H9 (cell line): ENCODE measurements around the gene HBG2. TPM values are rescaled to one million over a fixed set of nuclear protein-coding genes. Genes with fewer than 3 reads are reported as not detected.

ENCODE experiments used
- DNase-seq: peaks from one replicate; pipeline ENCODE4 v3.0.0-alpha.2; 2017
- H2AFZ ChIP-seq: one replicate; pipeline ENCODE4 v1.6.1; 2013; ENCODE audit warnings: mild to moderate bottlenecking, low read length, control low read depth, moderate library complexity
- H2AK5ac ChIP-seq: 2 replicates; pipeline ENCODE4 v1.6.1; 2013; ENCODE audit warnings: low read length, control low read depth, mixed read lengths; ENCODE audit not compliant: insufficient read length
- H2BK120ac ChIP-seq: one replicate; pipeline ENCODE4 v1.6.1; 2013; ENCODE audit warnings: low read depth, mild to moderate bottlenecking, low read length, control low read depth, inconsistent platforms; ENCODE audit not compliant: poor library complexity, severe bottlenecking
- H2BK12ac ChIP-seq: 2 replicates; pipeline ENCODE4 v1.6.1; 2013; ENCODE audit warnings: low read length, control low read depth, mixed read lengths, low read depth; ENCODE audit not compliant: insufficient read length
- H2BK15ac ChIP-seq: 2 replicates; pipeline ENCODE4 v1.6.1; 2013; ENCODE audit warnings: low read depth, low read length, control low read depth
- H2BK20ac ChIP-seq: one replicate; pipeline ENCODE4 v1.6.1; 2013; ENCODE audit warnings: low read depth, mild to moderate bottlenecking, low read length, control low read depth, inconsistent platforms; ENCODE audit not compliant: poor library complexity, severe bottlenecking
- H2BK5ac ChIP-seq: 2 replicates; pipeline ENCODE4 v1.6.1; 2013; ENCODE audit warnings: low read length, control low read depth, mixed read lengths; ENCODE audit not compliant: insufficient read length
- H3K14ac ChIP-seq: 2 replicates; pipeline ENCODE4 v1.6.1; 2013; ENCODE audit warnings: low read length, control low read depth; ENCODE audit not compliant: insufficient read depth
- H3K18ac ChIP-seq: 2 replicates; pipeline ENCODE4 v1.6.1; 2013; ENCODE audit warnings: low read depth, mild to moderate bottlenecking, mixed read lengths, low read length, control low read depth; ENCODE audit not compliant: insufficient read length
- H3K23ac ChIP-seq: 2 replicates; pipeline ENCODE4 v1.6.1; 2013; ENCODE audit warnings: low read length, control low read depth, mixed read lengths, low read depth; ENCODE audit not compliant: insufficient read length
- H3K23me2 ChIP-seq: 2 replicates; pipeline ENCODE4 v1.6.1; 2013; ENCODE audit warnings: low read depth, mild to moderate bottlenecking, mixed read lengths, low read length, control low read depth; ENCODE audit not compliant: insufficient read length, poor library complexity, severe bottlenecking
- H3K27ac ChIP-seq: 2 replicates; pipeline ENCODE4 v1.5.1; 2013; ENCODE audit warnings: low read length, control low read depth, mixed read lengths, low read depth; ENCODE audit not compliant: insufficient read length
- H3K27me3 ChIP-seq: 2 replicates; pipeline ENCODE4 v1.6.1; 2013; ENCODE audit warnings: low read length, control low read depth, inconsistent platforms; ENCODE audit not compliant: insufficient read depth
- H3K4ac ChIP-seq: 2 replicates; pipeline ENCODE4 v1.6.1; 2013; ENCODE audit warnings: low read depth, mild to moderate bottlenecking, control low read depth, inconsistent platforms, low read length, moderate library complexity
- H3K4me1 ChIP-seq: 2 replicates; pipeline ENCODE4 v1.6.1; 2013; ENCODE audit warnings: low read length, control low read depth, inconsistent platforms; ENCODE audit not compliant: insufficient read depth
- H3K4me2 ChIP-seq: 2 replicates; pipeline ENCODE4 v1.6.1; 2013; ENCODE audit warnings: low read length, control low read depth, mixed read lengths; ENCODE audit not compliant: insufficient read length, insufficient read depth
- H3K56ac ChIP-seq: 2 replicates; pipeline ENCODE4 v1.6.1; 2013; ENCODE audit warnings: low read depth, mild to moderate bottlenecking, mixed read lengths, low read length, control low read depth; ENCODE audit not compliant: insufficient read length
- H3K79me1 ChIP-seq: 2 replicates; pipeline ENCODE4 v1.6.1; 2013; ENCODE audit warnings: low read depth, mild to moderate bottlenecking, moderate library complexity, low read length, control low read depth, inconsistent platforms; ENCODE audit not compliant: insufficient read depth, poor library complexity, severe bottlenecking
- H3K79me2 ChIP-seq: 2 replicates; pipeline ENCODE4 v1.6.1; 2013; ENCODE audit warnings: low read length, control low read depth, inconsistent platforms; ENCODE audit not compliant: insufficient read depth
- H3K9ac ChIP-seq: 2 replicates; pipeline ENCODE4 v1.6.1; 2013; ENCODE audit warnings: low read length, control low read depth, mixed read lengths; ENCODE audit not compliant: insufficient read length; ENCODE audit errors: extremely low read depth
- H3K9me3 ChIP-seq: one replicate; pipeline ENCODE4 v1.6.1; 2013; ENCODE audit warnings: low read depth, low read length, inconsistent platforms; ENCODE audit not compliant: control insufficient read depth
- H3T11ph ChIP-seq: one replicate; pipeline ENCODE4 v1.6.1; 2013; ENCODE audit warnings: mild to moderate bottlenecking, low read length, control low read depth, inconsistent platforms
- H4K20me1 ChIP-seq: one replicate; pipeline ENCODE4 v1.6.1; 2013; ENCODE audit not compliant: control insufficient read depth, insufficient read length, insufficient read depth
- H4K5ac ChIP-seq: 2 replicates; pipeline ENCODE4 v1.6.1; 2013; ENCODE audit warnings: low read depth, mild to moderate bottlenecking, mixed read lengths, low read length, control low read depth; ENCODE audit not compliant: insufficient read length
- H4K8ac ChIP-seq: replicated peaks from 2 replicates; pipeline ENCODE4 v1.6.1; 2013; ENCODE audit warnings: low read length, control low read depth, mixed read lengths, low read depth; ENCODE audit not compliant: insufficient read length
- H4K91ac ChIP-seq: 2 replicates; pipeline ENCODE4 v1.6.1; 2013; ENCODE audit warnings: low read depth, mild to moderate bottlenecking, moderate library complexity, mixed read lengths, low read length, control low read depth; ENCODE audit not compliant: insufficient read length
- H3K27ac Mint-ChIP-seq, 3 experiments: 2 replicates in 2 of 3; 3 replicates in 1 of 3; pipeline ENCODE4 v1.8.0; 2020 to 2021; ENCODE audit warnings: mixed read lengths in 3 of 3, mild to moderate bottlenecking in 1 of 3, moderate library complexity in 1 of 3
- H3K27me3 Mint-ChIP-seq: 2 replicates; pipeline ENCODE4 v1.8.0; 2021; ENCODE audit warnings: low read depth, mild to moderate bottlenecking, moderate library complexity, mixed read lengths
- H3K36me3 Mint-ChIP-seq, 3 experiments: 2 replicates in 2 of 3; 3 replicates in 1 of 3; pipeline ENCODE4 v1.8.0; 2020 to 2021; ENCODE audit warnings: low read depth in 3 of 3, mixed read lengths in 3 of 3; ENCODE audit not compliant: insufficient read depth in 1 of 3
- H3K4me1 Mint-ChIP-seq, 2 experiments: 2 replicates each; pipeline ENCODE4 v1.8.0; 2020; ENCODE audit warnings: mixed read lengths in 2 of 2
- H3K4me3 Mint-ChIP-seq, 2 experiments: 2 replicates in 1 of 2; 3 replicates in 1 of 2; pipeline ENCODE4 v1.8.0; 2020 to 2021; ENCODE audit warnings: mild to moderate bottlenecking in 2 of 2, mixed read lengths in 2 of 2, moderate library complexity in 1 of 2
- H3K9me3 Mint-ChIP-seq, 2 experiments: 2 replicates in 1 of 2; 3 replicates in 1 of 2; pipeline ENCODE4 v1.8.0; 2020; ENCODE audit warnings: mild to moderate bottlenecking in 2 of 2, mixed read lengths in 2 of 2, moderate library complexity in 1 of 2
- CTCF ChIP-seq: fragments of 200-600 bp; sonication (generic); conservative IDR thresholded peaks from 3 replicates; pipeline ENCODE4 v1.8.0; 2021; ENCODE audit warnings: antibody characterized with exemption, mild to moderate bottlenecking
- WGBS: extraction: QIAGEN DNeasy Blood & Tissue Kit; methylation state at CpG from one replicate; pipeline ENCODE4 v1.1.7; 2013; ENCODE audit warnings: missing lambda C conversion rate, low lambda C conversion rate, mixed read lengths; ENCODE audit not compliant: insufficient read length; ENCODE audit errors: extremely low coverage; 5-methylcytosine and 5-hydroxymethylcytosine counted together
- total RNA-seq: library from RNA; stranded (reverse); gene quantifications from 2 replicates; pipeline ENCODE4 v1.2.1, GENCODE V29; 2021

The HBG2 gene
- total RNA-seq, 1 experiment from 2014 or later = not detected

DNA sequence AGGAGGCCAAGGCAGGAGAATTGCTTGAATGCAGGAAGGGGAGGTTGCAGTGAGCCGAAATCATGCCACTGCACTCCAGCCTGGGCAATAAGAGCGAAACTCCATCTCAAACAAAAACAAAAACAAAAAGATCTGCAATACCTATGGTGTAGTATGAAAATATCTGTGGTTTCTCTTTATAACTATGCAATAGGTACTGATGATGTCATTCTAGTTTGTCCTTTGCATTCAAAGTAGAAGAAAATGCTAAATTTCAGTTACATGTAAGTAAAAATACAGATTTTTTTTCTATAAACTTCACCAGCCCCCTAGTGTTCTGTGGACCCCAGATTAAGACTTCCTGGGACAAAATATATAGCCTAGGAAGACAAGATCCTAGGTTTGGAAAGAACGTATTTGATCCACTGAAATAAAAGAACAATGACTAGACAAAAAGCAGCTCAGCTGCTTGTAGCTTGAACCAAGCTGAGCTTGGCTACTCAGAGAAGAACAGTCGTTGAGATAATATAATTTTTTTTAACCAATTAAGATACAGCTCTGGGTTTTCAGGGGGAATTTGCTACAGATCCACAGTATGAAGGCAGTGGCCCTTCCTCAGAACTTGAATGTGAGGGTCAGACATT is 17.9 kb upstream of the HBG2 start:
- Histone ChIP-seq H4K8ac (no peak overlapping the region), H2BK120ac (no peak overlapping the region), H3K27me3 (no peaks in the 10 kb centered on the region), H4K5ac (no peak overlapping the region), H3K9me3 (no peaks in the 10 kb centered on the region), H3K4me1 (no peaks in the 10 kb centered on the region), H3K79me1 (no peaks in the 10 kb centered on the region), H2BK20ac (no peak overlapping the region), H2AK5ac (no peak overlapping the region), H3K79me2 (no peaks in the 10 kb centered on the region), H2BK12ac (no peak overlapping the region), H3K27ac (no peak overlapping the region), H2AFZ (no peak overlapping the region), H3K23me2 (no peaks in the 10 kb centered on the region), H3K9ac (no peak overlapping the region), H3K4me2 (no peak overlapping the region), H3K56ac (no peak overlapping the region), H3T11ph (no peak overlapping the region), H2BK5ac (no peak overlapping the region), H3K18ac (no peak overlapping the region), H4K20me1 (no peaks in the 10 kb centered on the region), H3K23ac (no peak overlapping the region), H3K14ac (no peak overlapping the region), H3K4ac (no peak overlapping the region), H2BK15ac (no peak overlapping the region), H4K91ac (no peak overlapping the region)
- Mint-ChIP-seq H3K9me3 (no peaks in the 10 kb centered on the region), H3K27me3 (no peaks in the 10 kb centered on the region), H3K4me1 (peaks cover 5% of the 10 kb centered on the region in 2 experiments), H3K36me3 (no peaks in the 10 kb centered on the region), H3K27ac (no peak overlapping the region), H3K4me3 (no peak overlapping the region)
- no CpG with 5 or more reads among the region's 4 CpGs for WGBS
- no peak for TF ChIP-seq CTCF
- no peak for DNase-seq
